ENCODE measurements around the gene VAV2.

The VAV2 gene

GRCh38 chr9:133880136-133880535 lies 112.0 kb downstream of the VAV2 start:
- Histone ChIP-seq H3K4me1 (ENCODE audit: control insufficient read depth in 2 of 2, insufficient read depth in 1 of 2, low read depth in 1 of 2, low read length in 2 of 2) (peaks cover 25 to 44% of the 10 kb centered on the region in 2 donors), H2BK120ac (ENCODE audit: low read depth, low read length) (no peak overlapping the region), H3K23ac (ENCODE audit: low read depth, low read length, poor library complexity) (no peak overlapping the region), H4K8ac (ENCODE audit: low read depth, low read length) (no peak overlapping the region), H4K91ac (ENCODE audit: low read depth, low read length, poor library complexity) (no peak overlapping the region), H3K9ac (ENCODE audit: low read depth, low read length, poor library complexity) (no peak overlapping the region), H2AFZ (ENCODE audit: low read length) (no peak overlapping the region), H3K14ac (ENCODE audit: low read length) (no peak overlapping the region), H3K27ac (replicated peaks; ENCODE audit: low read length) (no peak overlapping the region), H3K9me3 (replicated peaks in 1 of 2; ENCODE audit: control insufficient read depth in 2 of 2, insufficient read depth in 1 of 2, low read depth in 1 of 2, low read length in 2 of 2) (no peaks in the 10 kb centered on the region), H2BK15ac (ENCODE audit: low read length) (no peak overlapping the region), H3K79me1 (ENCODE audit: low read depth, low read length) (peaks cover 38% of the 10 kb centered on the region), H3K4ac (ENCODE audit: low read length) (no peak overlapping the region), H3K4me3 (ENCODE audit: low read length in 2 of 2) (no peak overlapping the region), H3K36me3 (replicated peaks in 1 of 2; ENCODE audit: control insufficient read depth in 2 of 2, insufficient read depth in 2 of 2, low read length in 2 of 2) (peaks cover 0 to 2% of the 10 kb centered on the region in 2 donors), H2BK12ac (ENCODE audit: low read length) (no peak overlapping the region), H3K4me2 (ENCODE audit: insufficient read depth, low read length, poor library complexity, severe bottlenecking) (no peak overlapping the region), H3K18ac (ENCODE audit: low read length) (peak overlapping the region; percentile 31), H2AK5ac (ENCODE audit: low read depth, low read length) (no peak overlapping the region), H2BK5ac (ENCODE audit: low read length) (no peak overlapping the region), H3K27me3 (ENCODE audit: control insufficient read depth in 3 of 3, insufficient read depth in 3 of 3, low read depth in 1 of 3, low read length in 3 of 3) (no peaks in the 10 kb centered on the region)
- WGBS, 2 donors (ENCODE audit: extremely low coverage in 2 of 2, insufficient read length in 2 of 2, insufficient replicate concordance in 1 of 2): no CpG with 5 or more reads among the region's 7 CpGs
- no peak for DNase-seq (ENCODE audit: low spot score)

GRCh38 chr9:133879615-133880014 lies 112.5 kb downstream of the VAV2 start:
- no peak overlapping the region for H3K4ac ChIP-seq (ENCODE audit: low read length)
- H2AFZ ChIP-seq (ENCODE audit: low read length): no peak overlapping the region
- H3K4me3 ChIP-seq (ENCODE audit: low read length in 2 of 2): no peak overlapping the region
- peaks cover 27 to 46% of the 10 kb centered on the region in 2 donors for H3K4me1 ChIP-seq (ENCODE audit: control insufficient read depth in 2 of 2, insufficient read depth in 1 of 2, low read depth in 1 of 2, low read length in 2 of 2)
- no peaks in the 10 kb centered on the region for H3K27me3 ChIP-seq (ENCODE audit: control insufficient read depth in 3 of 3, insufficient read depth in 3 of 3, low read depth in 1 of 3, low read length in 3 of 3)
- peak overlapping the region; percentile 88 for H3K18ac ChIP-seq (ENCODE audit: low read length)
- no peak for DNase-seq (ENCODE audit: low spot score)
- H3K14ac ChIP-seq (ENCODE audit: low read length): peak overlapping the region; percentile 73
- H4K91ac ChIP-seq (ENCODE audit: low read depth, low read length, poor library complexity): no peak overlapping the region
- H2BK12ac ChIP-seq (ENCODE audit: low read length): no peak overlapping the region
- H2AK5ac ChIP-seq (ENCODE audit: low read depth, low read length): peak overlapping the region; percentile 44
- H3K23ac ChIP-seq (ENCODE audit: low read depth, low read length, poor library complexity): no peak overlapping the region
- no CpG with 5 or more reads among the region's 11 CpGs for WGBS, 2 donors (ENCODE audit: extremely low coverage in 2 of 2, insufficient read length in 2 of 2, insufficient replicate concordance in 1 of 2)
- no peak overlapping the region for H3K4me2 ChIP-seq (ENCODE audit: insufficient read depth, low read length, poor library complexity, severe bottlenecking)
- H3K36me3 ChIP-seq (replicated peaks in 1 of 2; ENCODE audit: control insufficient read depth in 2 of 2, insufficient read depth in 2 of 2, low read length in 2 of 2): peaks cover 0 to 2% of the 10 kb centered on the region in 2 donors
- H2BK15ac ChIP-seq (ENCODE audit: low read length): no peak overlapping the region
- no peak overlapping the region for H4K8ac ChIP-seq (ENCODE audit: low read depth, low read length)
- no peaks in the 10 kb centered on the region for H3K9me3 ChIP-seq (replicated peaks in 1 of 2; ENCODE audit: control insufficient read depth in 2 of 2, insufficient read depth in 1 of 2, low read depth in 1 of 2, low read length in 2 of 2)
- no peak overlapping the region for H2BK120ac ChIP-seq (ENCODE audit: low read depth, low read length)
- H3K9ac ChIP-seq (ENCODE audit: low read depth, low read length, poor library complexity): no peak overlapping the region
- H2BK5ac ChIP-seq (ENCODE audit: low read length): no peak overlapping the region
- H3K27ac ChIP-seq (replicated peaks; ENCODE audit: low read length): no peak overlapping the region
- H3K79me1 ChIP-seq (ENCODE audit: low read depth, low read length): peaks cover 40% of the 10 kb centered on the region

GRCh38 chr9:133878402-133878801 lies 113.7 kb downstream of the VAV2 start:
- no peak overlapping the region for H4K91ac ChIP-seq (ENCODE audit: low read depth, low read length, poor library complexity)
- no peak overlapping the region for H3K9ac ChIP-seq (ENCODE audit: low read depth, low read length, poor library complexity)
- DNase-seq (ENCODE audit: low spot score): no peak

GRCh38 chr9:133877967-133878366 lies 114.2 kb downstream of the VAV2 start:
- Histone ChIP-seq H2BK15ac (ENCODE audit: low read length) (peak overlapping the region; percentile 62), H3K4me2 (ENCODE audit: insufficient read depth, low read length, poor library complexity, severe bottlenecking) (no peak overlapping the region), H3K23ac (ENCODE audit: low read depth, low read length, poor library complexity) (peak overlapping the region; percentile 60), H3K27me3 (ENCODE audit: control insufficient read depth in 3 of 3, insufficient read depth in 3 of 3, low read depth in 1 of 3, low read length in 3 of 3) (no peaks in the 10 kb centered on the region), H3K36me3 (replicated peaks in 1 of 2; ENCODE audit: control insufficient read depth in 2 of 2, insufficient read depth in 2 of 2, low read length in 2 of 2) (peaks cover 0 to 2% of the 10 kb centered on the region in 2 donors), H2BK12ac (ENCODE audit: low read length) (no peak overlapping the region), H2BK120ac (ENCODE audit: low read depth, low read length) (no peak overlapping the region), H4K8ac (ENCODE audit: low read depth, low read length) (no peak overlapping the region), H2AFZ (ENCODE audit: low read length) (no peak overlapping the region), H3K14ac (ENCODE audit: low read length) (no peak overlapping the region), H3K9ac (ENCODE audit: low read depth, low read length, poor library complexity) (no peak overlapping the region), H2AK5ac (ENCODE audit: low read depth, low read length) (peak overlapping the region; percentile 12), H3K27ac (replicated peaks; ENCODE audit: low read length) (no peak overlapping the region), H3K18ac (ENCODE audit: low read length) (peak overlapping the region; percentile 55), H4K91ac (ENCODE audit: low read depth, low read length, poor library complexity) (no peak overlapping the region), H3K4me3 (ENCODE audit: low read length in 2 of 2) (no peak overlapping the region), H3K9me3 (replicated peaks in 1 of 2; ENCODE audit: control insufficient read depth in 2 of 2, insufficient read depth in 1 of 2, low read depth in 1 of 2, low read length in 2 of 2) (no peaks in the 10 kb centered on the region), H3K79me1 (ENCODE audit: low read depth, low read length) (peaks cover 45% of the 10 kb centered on the region), H2BK5ac (ENCODE audit: low read length) (no peak overlapping the region), H3K4me1 (ENCODE audit: control insufficient read depth in 2 of 2, insufficient read depth in 1 of 2, low read depth in 1 of 2, low read length in 2 of 2) (peaks cover 27 to 47% of the 10 kb centered on the region in 2 donors), H3K4ac (ENCODE audit: low read length) (no peak overlapping the region)
- no peak for DNase-seq (ENCODE audit: low spot score)
- no CpG with 5 or more reads among the region's 17 CpGs for WGBS, 2 donors (ENCODE audit: extremely low coverage in 2 of 2, insufficient read length in 2 of 2, insufficient replicate concordance in 1 of 2)

More at GRCh38 chr9:133878402-133878801, 113.7 kb downstream of the VAV2 start:
- no peak overlapping the region for H2BK120ac ChIP-seq (ENCODE audit: low read depth, low read length)
- no peaks in the 10 kb centered on the region for H3K27me3 ChIP-seq (ENCODE audit: control insufficient read depth in 3 of 3, insufficient read depth in 3 of 3, low read depth in 1 of 3, low read length in 3 of 3)
- no peak overlapping the region for H3K4me2 ChIP-seq (ENCODE audit: insufficient read depth, low read length, poor library complexity, severe bottlenecking)
- peak overlapping the region; percentile 88 for H3K18ac ChIP-seq (ENCODE audit: low read length)
- peaks cover 0 to 2% of the 10 kb centered on the region in 2 donors for H3K36me3 ChIP-seq (replicated peaks in 1 of 2; ENCODE audit: control insufficient read depth in 2 of 2, insufficient read depth in 2 of 2, low read length in 2 of 2)
- H2AFZ ChIP-seq (ENCODE audit: low read length): no peak overlapping the region
- H3K27ac ChIP-seq (replicated peaks; ENCODE audit: low read length): no peak overlapping the region
- no peak overlapping the region for H3K4me3 ChIP-seq (ENCODE audit: low read length in 2 of 2)
- H2BK12ac ChIP-seq (ENCODE audit: low read length): no peak overlapping the region
- H2BK5ac ChIP-seq (ENCODE audit: low read length): peak overlapping the region; percentile 48
- WGBS, 2 donors (ENCODE audit: extremely low coverage in 2 of 2, insufficient read length in 2 of 2, insufficient replicate concordance in 1 of 2): no CpG with 5 or more reads among the region's 13 CpGs
- H3K14ac ChIP-seq (ENCODE audit: low read length): peak overlapping the region; percentile 84
- H2AK5ac ChIP-seq (ENCODE audit: low read depth, low read length): peak overlapping the region; percentile 74
- no peak overlapping the region for H3K4ac ChIP-seq (ENCODE audit: low read length)
- H4K8ac ChIP-seq (ENCODE audit: low read depth, low read length): no peak overlapping the region
- H3K9me3 ChIP-seq (replicated peaks in 1 of 2; ENCODE audit: control insufficient read depth in 2 of 2, insufficient read depth in 1 of 2, low read depth in 1 of 2, low read length in 2 of 2): no peaks in the 10 kb centered on the region
- H3K79me1 ChIP-seq (ENCODE audit: low read depth, low read length): peaks cover 41% of the 10 kb centered on the region
- peak overlapping the region; percentile 60 for H3K23ac ChIP-seq (ENCODE audit: low read depth, low read length, poor library complexity)
- H3K4me1 ChIP-seq (ENCODE audit: control insufficient read depth in 2 of 2, insufficient read depth in 1 of 2, low read depth in 1 of 2, low read length in 2 of 2): peaks cover 30 to 49% of the 10 kb centered on the region in 2 donors
- H2BK15ac ChIP-seq (ENCODE audit: low read length): peak overlapping the region; percentile 62

All from neuronal stem cell (in vitro differentiated cells).